SK-N-SH treated with all-trans-retinoic acid at 6 μM for 48 hours (cell line): ENCODE data around the gene RBM19.
"Not testable (repeated sequence)": the region's sequence is repeated elsewhere in the genome, so short reads cannot be mapped to it uniquely, and the experiment has no call there.

Source experiments
- ATAC-seq: fragments of 200-7000 bp; cut with Tn5 transposase; 3 replicates; pipeline ENCODE4 v1.9.1; 2020; ENCODE audit warnings: mild to moderate bottlenecking, moderate library complexity
- ARNTL ChIP-seq: fragments of 450-650 bp; formaldehyde crosslinking; IDR thresholded peaks from 2 replicates; pipeline ENCODE4 v1.5.0; 2020; ENCODE audit warnings: low read depth, mild to moderate bottlenecking, moderate library complexity, borderline replicate concordance
- BACH2 ChIP-seq: fragments of 250-450 bp; sonication (Bioruptor Pico); IDR thresholded peaks from 2 replicates; pipeline ENCODE4 v1.9.0; 2021; ENCODE audit warnings: mild to moderate bottlenecking, borderline replicate concordance
- CSDC2 ChIP-seq: fragments of 250-450 bp; sonication (Bioruptor Pico); IDR thresholded peaks from 2 replicates; pipeline ENCODE4 v1.5.0; 2020; ENCODE audit warnings: mild to moderate bottlenecking, moderate library complexity
- CSRNP3 ChIP-seq: fragments of 250-450 bp; sonication (Bioruptor Pico); IDR thresholded peaks from 2 replicates; pipeline ENCODE4 v1.5.1; 2021; ENCODE audit warnings: mild to moderate bottlenecking, moderate library complexity
- ESRRG ChIP-seq: fragments of 250-450 bp; sonication (Bioruptor Pico); IDR thresholded peaks from 2 replicates; pipeline ENCODE4 v1.6.1; 2021; ENCODE audit warnings: mild to moderate bottlenecking
- GLIS3 ChIP-seq: fragments of 250-450 bp; sonication (Bioruptor Pico); IDR thresholded peaks from 2 replicates; pipeline ENCODE4 v1.5.0; 2020; ENCODE audit warnings: mild to moderate bottlenecking, moderate library complexity
- ISL1 ChIP-seq: fragments of 250-450 bp; sonication (Bioruptor Pico); IDR thresholded peaks from 2 replicates; pipeline ENCODE4 v2.1.2; 2022; ENCODE audit warnings: mild to moderate bottlenecking, moderate library complexity
- OSR1 ChIP-seq: fragments of 250-450 bp; sonication (Bioruptor Pico); IDR thresholded peaks from 2 replicates; pipeline ENCODE4 v1.8.0; 2022; ENCODE audit warnings: moderate library complexity, mild to moderate bottlenecking, inconsistent platforms
- PATZ1 ChIP-seq: fragments of 250-450 bp; sonication (Bioruptor Pico); IDR thresholded peaks from 2 replicates; pipeline ENCODE4 v1.8.0; 2020; ENCODE audit warnings: mild to moderate bottlenecking, moderate library complexity, borderline replicate concordance
- PPARA ChIP-seq: fragments of 250-450 bp; sonication (Bioruptor Pico); IDR thresholded peaks from 2 replicates; pipeline ENCODE4 v1.5.0; 2020; ENCODE audit warnings: mild to moderate bottlenecking, borderline replicate concordance
- RARB ChIP-seq: fragments of 250-450 bp; sonication (Bioruptor Pico); IDR thresholded peaks from 2 replicates; pipeline ENCODE4 v1.8.0; 2021; ENCODE audit warnings: mild to moderate bottlenecking, moderate library complexity
- SNAI2 ChIP-seq: fragments of 250-450 bp; sonication (Bioruptor Pico); IDR thresholded peaks from 2 replicates; pipeline ENCODE4 v1.5.0; 2020; ENCODE audit warnings: mild to moderate bottlenecking, moderate library complexity
- TCF4 ChIP-seq: fragments of 250-450 bp; sonication (Bioruptor Pico); IDR thresholded peaks from 2 replicates; pipeline ENCODE4 v1.8.0; 2021; ENCODE audit warnings: mild to moderate bottlenecking, moderate library complexity, borderline replicate concordance
- TSHZ2 ChIP-seq: fragments of 250-450 bp; sonication (Bioruptor Pico); IDR thresholded peaks from 2 replicates; pipeline ENCODE4 v1.5.0; 2020; ENCODE audit warnings: mild to moderate bottlenecking, moderate library complexity
- ZC3H10 ChIP-seq: fragments of 250-450 bp; sonication (Bioruptor Pico); IDR thresholded peaks from 2 replicates; pipeline ENCODE4 v1.5.1; 2021; ENCODE audit warnings: mild to moderate bottlenecking, moderate library complexity
- ZFP30 ChIP-seq: fragments of 450-650 bp; formaldehyde crosslinking; IDR thresholded peaks from 2 replicates; pipeline ENCODE4 v1.5.0; 2022; ENCODE audit warnings: mild to moderate bottlenecking, moderate library complexity
- ZNF565 ChIP-seq: fragments of 450-650 bp; formaldehyde crosslinking; conservative IDR thresholded peaks from 2 replicates; pipeline ENCODE4 v1.5.0; 2020; ENCODE audit warnings: low read depth, mild to moderate bottlenecking, moderate library complexity
- ZNF70 ChIP-seq: fragments of 450-650 bp; formaldehyde crosslinking; IDR thresholded peaks from 2 replicates; pipeline ENCODE4 v1.5.0; 2020; ENCODE audit warnings: mild to moderate bottlenecking, moderate library complexity
- TF ChIP-seq, protein P1 (sequence below): fragments of 250-450 bp; sonication (Bioruptor Pico); IDR thresholded peaks from 2 replicates; pipeline ENCODE4 v1.5.1; 2020; ENCODE audit warnings: low read depth, mild to moderate bottlenecking, moderate library complexity

RBM19 gene

DNA sequence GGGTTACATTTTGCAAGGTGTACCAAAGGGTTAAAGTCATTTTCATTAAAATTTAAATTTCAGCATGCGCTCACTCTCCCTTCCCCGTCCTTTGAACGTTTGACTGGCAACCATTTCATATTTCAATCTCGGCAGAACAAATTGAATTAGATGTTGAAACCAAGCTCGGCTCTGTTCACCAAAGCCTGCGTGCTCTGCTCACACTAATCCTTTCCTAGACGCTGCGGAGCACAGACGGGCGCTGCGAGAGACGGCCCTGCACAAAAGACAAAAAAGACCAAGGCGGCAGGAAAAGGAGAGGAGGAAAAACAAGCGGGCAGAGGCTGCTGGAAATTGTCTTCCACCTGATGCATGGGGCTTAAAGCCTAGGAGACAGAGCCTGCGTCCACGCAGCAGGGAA is 149.3 kb downstream of the RBM19 start:
- no peak for ATAC-seq
- TF ChIP-seq ZC3H10 (CRISPR knock-in tag) (no peak), RARB (CRISPR knock-in tag) (no peak), PPARA (no peak), ZNF70 (CRISPR knock-in tag) (no peak), PATZ1 (CRISPR knock-in tag) (no peak), OSR1 (CRISPR knock-in tag) (no peak), TCF4 (CRISPR knock-in tag) (no peak), ISL1 (no peak), GLIS3 (CRISPR knock-in tag) (no peak), CSDC2 (no peak), BACH2 (CRISPR knock-in tag) (no peak), ESRRG (CRISPR knock-in tag) (no peak), ZNF565 (CRISPR knock-in tag) (no peak), ARNTL (CRISPR knock-in tag) (no peak)

GRCh38 chr12:113815031-113815430 is 151.1 kb downstream of the RBM19 start:
- no peak for TF ChIP-seq SNAI2 (CRISPR knock-in tag)
- TF ChIP-seq, all 23 proteins: peak for 0
- no peak for ATAC-seq

GRCh38 chr12:113813229-113813541 is 152.9 kb downstream of the RBM19 start:
- no peak for ATAC-seq
- TF ChIP-seq ARNTL (CRISPR knock-in tag), result no peak
- TF ChIP-seq ZFP30 (CRISPR knock-in tag), result no peak
- no peak for TF ChIP-seq ZC3H10 (CRISPR knock-in tag)
- no peak for TF ChIP-seq ZNF70 (CRISPR knock-in tag)

DNA sequence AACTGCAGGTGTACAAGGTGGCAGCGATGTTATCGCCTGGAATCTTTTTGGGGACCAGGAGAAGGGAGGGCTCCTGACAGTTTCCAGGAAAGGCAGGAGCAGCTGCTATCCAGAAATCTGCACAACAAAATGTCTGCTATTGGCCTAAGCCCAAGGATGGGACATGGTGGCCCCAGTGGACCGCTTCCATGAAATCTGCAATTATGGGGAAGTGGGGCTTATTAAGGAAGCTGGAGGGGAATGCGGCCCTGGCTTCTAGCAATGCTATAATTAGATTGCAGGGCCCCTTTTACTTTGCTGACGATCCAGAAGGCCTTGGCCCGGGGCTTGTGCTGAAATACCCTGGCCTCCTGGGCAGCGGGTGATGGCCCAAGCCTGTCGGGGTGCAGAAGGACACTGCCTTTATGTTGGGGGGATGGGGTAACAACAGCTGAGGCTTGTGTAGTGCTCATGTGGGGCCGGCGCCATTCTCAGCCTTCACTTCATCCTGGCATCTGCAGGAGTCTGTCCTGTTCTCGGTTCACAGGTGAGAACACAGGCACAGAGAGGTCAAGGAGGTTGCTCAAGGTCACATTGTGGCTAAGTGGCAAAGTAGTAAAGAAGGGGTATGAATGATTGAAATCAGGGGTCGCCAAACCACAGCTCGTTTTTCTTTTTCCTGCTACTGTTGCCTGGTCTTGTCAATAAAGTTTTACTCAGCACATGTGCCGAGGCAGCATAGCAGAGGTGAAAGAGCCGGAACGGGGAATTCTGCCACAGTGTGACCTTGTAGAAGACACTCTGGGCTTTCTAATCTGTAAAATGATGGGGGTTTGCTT is 153.5 kb downstream of the RBM19 start:
- TF ChIP-seq CSRNP3 (CRISPR knock-in tag) (no peak), ESRRG (CRISPR knock-in tag) (no peak), ZNF70 (CRISPR knock-in tag) (no peak), ZNF565 (CRISPR knock-in tag) (no peak), TCF4 (CRISPR knock-in tag) (no peak), TSHZ2 (CRISPR knock-in tag) (no peak), OSR1 (CRISPR knock-in tag) (no peak), BACH2 (CRISPR knock-in tag) (no peak), CSDC2 (no peak), PPARA (no peak), GLIS3 (CRISPR knock-in tag) (no peak)
- TF ChIP-seq, protein P1, sequence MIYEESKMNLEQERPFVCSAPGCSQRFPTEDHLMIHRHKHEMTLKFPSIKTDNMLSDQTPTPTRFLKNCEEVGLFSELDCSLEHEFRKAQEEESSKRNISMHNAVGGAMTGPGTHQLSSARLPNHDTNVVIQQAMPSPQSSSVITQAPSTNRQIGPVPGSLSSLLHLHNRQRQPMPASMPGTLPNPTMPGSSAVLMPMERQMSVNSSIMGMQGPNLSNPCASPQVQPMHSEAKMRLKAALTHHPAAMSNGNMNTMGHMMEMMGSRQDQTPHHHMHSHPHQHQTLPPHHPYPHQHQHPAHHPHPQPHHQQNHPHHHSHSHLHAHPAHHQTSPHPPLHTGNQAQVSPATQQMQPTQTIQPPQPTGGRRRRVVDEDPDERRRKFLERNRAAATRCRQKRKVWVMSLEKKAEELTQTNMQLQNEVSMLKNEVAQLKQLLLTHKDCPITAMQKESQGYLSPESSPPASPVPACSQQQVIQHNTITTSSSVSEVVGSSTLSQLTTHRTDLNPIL (CRISPR knock-in tag), result no peak

GRCh38 chr12:113809462-113810220 is 156.5 kb downstream of the RBM19 start:
- not testable (repeated sequence) for ATAC-seq

More for the DNA sequence above, 153.5 kb downstream of the RBM19 start:
- no peak for ATAC-seq
